Right ventricle myocardium superior (tissue), 1 donor: ENCODE data around the gene ZHX3. TPM values are rescaled to one million over a fixed set of nuclear protein-coding genes. Genes with fewer than 3 reads are reported as not detected.
A peak's percentile ranks its signal among the peaks of the same experiment; 100 is the strongest.
"Not testable (repeated sequence)": the region's sequence is repeated elsewhere in the genome, so short reads cannot be mapped to it uniquely, and the experiment has no call there.

Source experiments
- ATAC-seq: fragments of 200-7000 bp; cut with Tn5 transposase; one replicate; pipeline ENCODE4 v1.9.1; 2020; ENCODE audit warnings: mild to moderate bottlenecking; ENCODE audit not compliant: poor library complexity
- DNase-seq: peaks from one replicate; pipeline ENCODE4 v3.0.0-alpha.2; 2020
- intact Hi-C: fragments of 100-400 bp; cut with DNase I; formaldehyde crosslinking; loops from one replicate; pipeline ENCODE4 v1.11.2; 2022
- total RNA-seq: library from RNA; stranded (reverse); fragmentation: NEBNext Ultra II Directional; extraction: Animal tissue kit (Norgen Biotek cat#: 25700); gene quantifications from one replicate; pipeline ENCODE4 v1.2.1, GENCODE V29; 2021
- donor health status: DM: no; HTN: yes; CAD: no; lungs with severe emphysema.

The ZHX3 gene
- total RNA-seq, 1 donor from 2014 or later = 31.7 TPM

DNA sequence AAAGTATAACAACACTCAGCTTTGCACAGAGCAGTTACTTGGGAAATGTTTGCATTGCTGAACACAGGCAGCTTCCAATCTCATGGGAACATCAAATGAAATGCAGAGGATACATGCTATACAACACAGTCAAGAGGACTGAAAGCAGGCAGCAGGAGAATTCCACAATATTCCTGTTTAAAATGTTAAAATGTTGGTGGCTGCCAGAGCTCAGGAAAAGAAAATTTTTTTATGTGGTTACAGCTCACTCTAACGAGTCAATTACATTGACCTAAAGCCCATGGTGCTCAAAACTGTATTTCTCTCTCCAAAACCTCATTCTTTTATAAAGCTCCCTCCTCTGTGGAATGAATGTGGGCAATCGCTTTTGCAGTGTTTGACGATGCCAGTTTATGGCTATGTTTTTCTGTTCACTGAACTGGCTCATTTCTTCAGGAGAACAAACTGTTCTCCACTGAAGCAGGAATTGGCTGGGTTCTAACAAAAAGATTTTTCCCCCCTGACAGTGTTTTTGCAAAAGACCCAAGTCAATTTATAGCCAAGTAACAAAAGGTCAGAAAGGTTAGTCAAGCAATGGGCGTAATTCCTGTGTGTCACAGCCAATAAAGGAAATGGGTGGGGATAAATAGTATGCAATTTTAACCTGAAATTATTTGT is 69.0 kb downstream of the ZHX3 start:
- ATAC-seq = peak; percentile 75
- intact Hi-C loops = no loop called here
- DNase-seq = no peak

DNA sequence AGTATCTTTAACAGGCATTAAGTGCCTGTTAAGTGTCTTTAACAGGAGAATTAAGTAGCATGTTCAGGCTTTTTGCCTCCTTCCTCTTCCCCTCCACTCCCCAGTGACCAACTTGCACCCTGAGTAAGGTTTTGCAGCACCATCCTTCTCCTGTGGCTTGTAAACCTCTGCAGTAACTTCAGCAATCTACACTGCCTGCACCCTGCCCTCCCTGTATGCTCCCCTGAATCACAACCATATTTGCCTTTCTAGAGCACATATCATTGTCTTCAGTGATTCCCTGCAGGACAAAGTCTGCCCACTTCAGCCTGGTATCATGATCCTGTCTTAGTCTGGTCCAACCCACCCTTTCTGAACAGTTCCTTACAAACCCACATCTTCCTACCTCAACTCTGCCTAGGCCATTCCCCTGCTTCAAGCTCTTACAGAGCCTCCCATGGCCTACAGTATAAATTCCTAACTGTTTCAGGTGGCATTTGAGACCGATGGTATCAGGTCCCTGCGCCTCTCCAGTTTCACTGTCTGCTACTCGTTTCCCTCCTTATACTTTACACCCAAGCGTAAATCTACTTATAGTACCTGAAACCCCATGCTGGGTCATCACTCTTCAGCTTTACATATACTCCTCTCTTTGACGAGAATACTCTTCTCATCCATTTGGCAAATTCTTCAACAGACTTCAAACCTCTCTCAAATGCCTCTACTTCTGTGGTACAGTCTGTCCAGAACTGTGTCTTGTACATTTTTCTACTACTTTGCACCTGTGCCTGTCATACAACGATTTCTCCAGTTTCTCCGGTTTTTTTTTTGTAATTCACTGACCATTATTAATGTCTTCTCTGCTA is 69.8 kb downstream of the ZHX3 start:
- ATAC-seq (no peak), DNase-seq (no peak)
- intact Hi-C loops = no loop called here

DNA sequence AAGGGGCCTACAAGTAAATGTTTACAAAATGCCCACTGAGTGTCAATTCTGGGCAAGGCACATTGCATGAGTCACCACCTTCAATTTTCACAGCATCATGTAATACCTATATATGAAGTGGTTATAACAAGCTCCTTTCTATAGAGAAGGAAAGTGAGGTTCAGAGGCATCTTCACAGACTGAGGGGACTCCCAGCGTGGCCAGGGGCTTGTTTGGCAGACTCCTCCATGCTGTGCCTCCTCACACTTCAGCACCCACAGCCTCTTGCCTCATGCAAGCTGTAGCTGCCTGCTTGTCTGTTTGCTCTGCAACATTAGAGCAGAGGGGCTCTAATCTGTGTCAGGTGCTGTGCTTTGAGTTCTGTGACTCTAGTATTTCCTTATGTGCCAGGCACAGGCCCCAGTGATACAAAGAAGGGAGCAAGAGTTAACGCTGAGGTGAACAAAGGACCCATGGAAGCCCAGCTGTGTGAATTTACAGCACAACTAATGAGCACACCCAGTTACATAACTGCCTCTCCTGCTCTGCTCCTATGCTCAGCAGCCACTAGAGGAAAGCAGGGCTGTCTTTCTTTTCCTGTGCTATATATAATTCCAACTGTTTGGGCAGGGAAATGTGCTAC is 72.3 kb downstream of the ZHX3 start:
- DNase-seq (no peak), ATAC-seq (peak; percentile 69)
- intact Hi-C loops = no loop called here

DNA sequence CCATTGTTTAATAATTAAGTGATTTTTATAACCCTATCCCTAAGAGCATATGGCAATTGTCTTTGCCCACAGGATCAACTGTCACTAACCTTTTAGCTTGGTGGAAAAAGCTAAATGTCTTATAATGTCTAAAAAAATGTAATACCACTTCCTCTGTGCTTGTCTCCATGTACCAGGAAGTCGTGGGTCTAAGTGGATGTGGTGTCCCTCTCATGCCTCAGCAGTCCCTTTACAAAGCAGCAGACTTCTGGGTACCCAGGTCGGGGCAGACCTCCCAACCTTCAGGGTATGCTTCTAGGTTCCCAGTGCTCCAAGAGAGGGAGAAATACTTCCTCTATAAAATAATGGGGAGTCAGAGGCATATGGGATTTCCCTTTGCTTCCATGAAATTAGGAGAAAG is 74.7 kb downstream of the ZHX3 start:
- intact Hi-C loops = no loop called here
- ATAC-seq (no peak), DNase-seq (no peak)

DNA sequence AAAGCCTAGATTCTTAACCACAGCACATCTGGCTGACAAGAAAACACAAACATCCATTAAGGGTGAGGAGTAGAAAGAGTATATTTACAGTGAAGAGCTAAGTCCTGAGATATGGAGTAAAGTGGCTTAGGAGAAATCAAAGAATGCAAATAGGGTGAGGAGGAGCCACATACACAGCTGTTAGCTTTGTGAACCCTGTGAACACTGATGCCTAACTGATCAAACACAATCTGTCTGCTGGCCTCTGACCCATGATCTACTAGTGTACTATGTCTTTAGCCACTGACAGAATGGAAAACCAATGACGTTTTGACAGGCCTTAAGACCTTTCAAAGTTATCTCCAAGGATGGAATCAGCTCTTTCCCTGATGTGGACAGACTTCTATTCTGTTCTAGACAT is 75.2 kb downstream of the ZHX3 start:
- intact Hi-C loops = no loop called here
- ATAC-seq (no peak), DNase-seq (no peak)

DNA sequence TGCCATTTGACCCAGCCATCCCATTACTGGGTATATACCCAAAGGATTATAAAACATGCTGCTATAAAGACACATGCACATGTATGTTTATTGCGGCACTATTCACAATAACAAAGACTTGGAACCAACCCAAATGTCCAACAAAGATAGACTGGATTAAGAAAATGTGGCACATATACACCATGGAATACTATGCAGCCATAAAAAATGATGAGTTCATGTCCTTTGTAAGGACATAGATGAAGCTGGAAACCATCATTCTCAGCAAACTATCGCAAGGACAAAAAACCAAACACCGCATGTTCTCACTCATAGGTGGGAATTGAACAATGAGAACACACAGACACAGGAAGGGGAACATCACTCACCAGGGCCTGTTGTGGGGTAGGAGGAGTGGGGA is 80.3 kb downstream of the ZHX3 start:
- intact Hi-C loops, ATAC-seq, DNase-seq: not testable (repeated sequence)

DNA sequence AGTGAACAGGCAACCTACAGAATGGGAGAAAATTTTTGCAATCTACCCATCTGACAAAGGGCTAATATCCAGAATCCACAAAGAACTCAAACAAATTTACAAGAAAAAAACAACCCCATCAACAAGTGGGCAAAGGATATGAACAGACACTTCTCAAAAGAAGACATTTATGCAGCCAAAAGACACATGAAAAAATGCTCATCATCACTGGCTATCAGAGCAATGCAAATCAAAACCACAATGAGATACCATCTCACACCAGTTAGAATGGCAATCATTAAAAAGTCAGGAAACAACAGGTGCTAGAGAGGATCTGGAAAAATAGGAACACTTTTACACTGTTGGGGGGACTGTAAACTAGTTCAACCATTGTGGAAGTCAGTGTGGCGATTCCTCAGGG is 80.7 kb downstream of the ZHX3 start:
- DNase-seq, intact Hi-C loops, ATAC-seq: not testable (repeated sequence)

DNA sequence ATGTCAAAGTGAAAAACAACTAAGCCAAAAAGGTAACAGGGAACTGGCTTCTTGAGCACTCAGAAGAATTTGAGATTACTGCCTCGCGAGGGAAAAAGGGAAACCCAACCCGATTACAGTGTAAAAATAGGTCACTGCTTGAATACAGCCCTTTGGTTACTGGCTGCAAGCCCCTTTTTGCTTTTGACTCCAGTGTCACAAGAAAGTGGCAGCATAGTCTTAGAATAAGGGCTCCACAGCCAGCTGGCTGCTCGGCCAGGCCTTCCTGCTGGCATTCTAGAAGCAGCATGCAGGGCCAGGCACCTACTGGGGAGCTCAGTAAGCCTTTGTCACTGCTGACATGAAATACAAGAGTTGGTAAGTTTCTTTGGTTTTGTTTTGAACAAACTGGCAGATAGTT is 83.0 kb downstream of the ZHX3 start:
- DNase-seq (peak; percentile 66), ATAC-seq (peak; percentile 52)
- intact Hi-C loops = loop anchor here (5.0 kb wide), 1 partner anchor 103 kb away; no protein-coding TSS in a partner anchor

DNA sequence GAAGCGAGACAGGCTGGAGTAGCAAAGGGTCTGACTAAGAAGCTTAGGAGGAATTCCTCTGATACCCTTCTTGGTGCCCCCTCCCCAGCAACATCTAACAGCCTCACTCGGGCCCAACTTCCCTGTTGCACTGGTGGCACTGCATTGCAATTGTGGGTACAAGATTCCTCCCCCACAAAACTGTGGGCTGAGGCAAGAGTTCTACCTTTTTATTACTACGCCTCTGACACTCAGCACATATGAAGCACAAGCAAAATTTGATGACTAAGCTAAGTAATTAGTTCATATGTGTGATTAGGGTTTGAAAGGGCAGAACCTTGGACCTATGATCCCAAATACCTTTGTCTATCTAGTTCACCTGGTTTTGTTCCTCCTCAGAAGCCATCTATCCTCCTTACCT is 83.5 kb downstream of the ZHX3 start:
- intact Hi-C loops = loop anchor here (5.0 kb wide), 1 partner anchor 103 kb away; no protein-coding TSS in a partner anchor

DNA sequence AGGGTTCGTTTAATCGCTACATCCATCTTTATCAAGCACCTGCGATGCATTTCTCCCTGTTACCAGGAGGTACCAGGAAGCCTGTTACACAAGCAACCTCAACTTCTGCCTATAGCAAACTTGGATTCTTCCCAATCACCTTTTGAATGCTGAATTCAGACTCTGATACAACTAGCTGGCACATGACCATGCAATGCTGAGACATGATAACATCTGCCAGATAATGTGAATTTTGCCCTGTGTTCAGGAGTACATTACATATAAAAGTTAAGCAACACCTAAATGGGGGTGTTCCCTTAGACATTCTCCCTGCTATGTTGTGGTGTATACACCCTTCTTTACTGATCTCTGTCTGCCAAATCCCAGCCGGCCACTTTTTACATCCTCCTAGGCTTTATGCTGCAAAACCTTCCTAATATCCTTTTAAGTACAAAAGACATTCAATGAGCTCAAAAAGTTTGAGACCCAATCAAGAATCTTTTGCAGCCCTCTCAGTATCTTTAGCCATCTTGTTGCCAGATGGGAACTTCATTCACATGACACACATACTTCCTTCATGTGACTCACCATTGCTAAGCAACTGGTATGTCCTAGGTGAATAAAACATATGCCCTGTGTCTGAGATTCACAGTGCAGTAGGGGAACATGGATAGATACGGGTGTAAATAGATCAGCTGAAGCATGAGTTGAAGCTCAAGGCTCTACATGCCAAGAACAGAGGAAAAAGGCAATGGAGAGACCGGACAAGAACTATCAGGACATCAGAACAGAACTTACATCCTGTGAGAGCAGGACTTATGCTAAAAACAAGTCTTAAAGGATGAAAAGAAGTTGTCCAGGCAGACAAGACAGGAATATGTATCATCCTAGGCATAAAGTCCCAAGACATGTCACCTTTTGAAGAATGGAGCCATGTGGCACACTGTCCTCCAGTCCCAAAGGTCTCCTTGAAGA is 84.3 kb downstream of the ZHX3 start:
- ATAC-seq = peak; percentile 36
- intact Hi-C loops = loop anchor here (2.0 to 5.0 kb wide), 2 partner anchors 60 to 104 kb away; no protein-coding TSS in a partner anchor

More for the DNA sequence above, 83.5 kb downstream of the ZHX3 start:
- no peak for ATAC-seq
- no peak for DNase-seq

DNA sequence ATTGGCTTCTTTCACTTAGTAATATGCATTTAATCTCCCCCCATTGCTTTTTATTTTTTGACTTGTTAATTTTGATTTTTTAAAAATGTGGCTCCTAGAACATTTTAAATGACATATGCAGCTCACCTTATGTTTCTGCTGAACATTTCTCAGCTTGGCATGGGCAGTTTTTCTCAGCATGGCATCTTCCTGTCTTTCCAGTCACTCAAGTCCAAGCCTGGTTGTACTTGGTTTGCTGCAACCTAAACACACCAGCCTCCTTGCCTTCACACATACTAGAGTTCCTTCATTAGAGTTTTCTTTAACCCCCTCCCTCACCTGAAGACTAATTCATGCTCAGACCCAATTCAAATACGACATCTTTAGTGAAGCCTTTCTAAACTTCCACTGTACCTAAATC is 86.4 kb downstream of the ZHX3 start:
- intact Hi-C loops = loop anchor here (5.0 kb wide), 1 partner anchor 106 kb away; no protein-coding TSS in a partner anchor
- no peak for DNase-seq
- no peak for ATAC-seq

More for the DNA sequence above, 84.3 kb downstream of the ZHX3 start:
- DNase-seq = no peak

DNA sequence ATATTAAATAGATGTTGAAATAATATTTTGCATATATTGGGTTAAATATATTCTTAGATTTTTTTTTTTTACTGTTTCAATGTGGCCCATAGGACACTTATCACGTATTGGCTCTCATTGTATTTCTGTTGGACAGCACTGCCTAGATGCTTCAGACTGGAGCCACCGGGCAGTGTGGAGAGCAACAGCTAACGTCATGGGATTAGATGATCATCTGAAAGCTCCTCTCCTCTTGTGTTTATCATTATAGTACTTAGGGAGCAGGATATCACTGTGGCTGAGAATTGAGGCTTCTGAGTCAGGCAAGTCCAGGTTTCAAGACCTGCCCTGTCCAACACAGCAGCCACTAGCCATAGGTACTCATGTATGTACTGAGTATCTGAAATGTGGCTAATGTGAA is 87.4 kb downstream of the ZHX3 start:
- intact Hi-C loops = loop anchor here (5.0 kb wide), 1 partner anchor 107 kb away; no protein-coding TSS in a partner anchor
- no peak for ATAC-seq
- no peak for DNase-seq

DNA sequence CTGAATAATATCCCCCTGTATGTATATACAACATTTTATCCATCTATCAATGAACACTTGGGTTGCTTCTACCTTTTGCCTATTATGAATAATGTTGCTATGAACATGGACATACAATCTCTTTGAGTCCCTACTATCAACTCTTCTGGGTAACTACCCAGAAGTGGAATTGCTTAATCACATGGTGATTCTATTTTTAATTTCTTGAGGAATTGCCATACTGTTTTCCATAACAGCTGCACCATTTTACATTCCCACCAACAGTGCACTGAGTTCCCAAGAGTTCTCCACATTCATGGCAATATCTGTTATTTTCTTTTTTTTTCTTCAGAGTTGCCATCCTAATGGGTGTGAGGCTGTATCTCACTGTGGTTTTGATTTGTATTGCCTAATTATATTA is 88.3 kb downstream of the ZHX3 start:
- DNase-seq (no peak), ATAC-seq (peak; percentile 30)
- intact Hi-C loops = no loop called here

DNA sequence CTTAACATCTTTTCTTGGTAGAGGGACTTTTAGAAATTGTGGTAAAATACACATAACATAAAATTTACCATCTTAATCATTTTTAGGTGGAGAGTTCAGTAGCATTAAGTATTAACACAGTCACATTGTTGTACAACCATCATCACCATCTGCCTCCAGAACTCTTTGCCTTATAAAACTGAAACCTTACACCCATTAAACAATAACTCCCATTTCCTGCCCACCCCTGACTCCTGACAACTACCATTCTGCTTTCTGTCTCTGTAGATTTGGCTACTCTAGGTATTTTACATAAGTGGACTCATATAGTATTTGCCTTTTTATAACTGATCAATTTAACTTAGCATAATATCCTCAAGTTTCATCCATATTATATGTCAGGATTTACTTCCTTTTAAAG is 88.7 kb downstream of the ZHX3 start:
- intact Hi-C loops = no loop called here
- no peak for DNase-seq
- no peak for ATAC-seq

DNA sequence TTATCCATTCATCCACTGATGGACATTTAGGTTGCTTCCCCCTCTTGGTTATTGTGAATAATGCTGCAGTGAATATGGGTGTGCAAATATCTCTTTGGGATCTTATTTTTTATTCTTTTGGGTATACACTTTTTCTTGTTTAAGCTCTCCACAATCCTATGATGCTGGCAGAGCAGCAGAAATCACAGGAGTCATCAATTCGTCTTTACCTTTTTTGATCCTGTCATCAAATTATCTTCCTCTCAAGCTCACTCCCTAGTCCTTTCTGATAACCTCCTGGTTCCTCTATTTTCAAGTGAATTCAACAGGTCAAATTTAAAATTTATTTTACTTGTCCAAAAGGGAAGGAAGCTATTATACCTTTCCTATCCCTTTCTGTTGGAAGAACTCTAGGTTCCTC is 91.1 kb downstream of the ZHX3 start:
- no peak for ATAC-seq
- intact Hi-C loops = no loop called here
- DNase-seq = no peak

DNA sequence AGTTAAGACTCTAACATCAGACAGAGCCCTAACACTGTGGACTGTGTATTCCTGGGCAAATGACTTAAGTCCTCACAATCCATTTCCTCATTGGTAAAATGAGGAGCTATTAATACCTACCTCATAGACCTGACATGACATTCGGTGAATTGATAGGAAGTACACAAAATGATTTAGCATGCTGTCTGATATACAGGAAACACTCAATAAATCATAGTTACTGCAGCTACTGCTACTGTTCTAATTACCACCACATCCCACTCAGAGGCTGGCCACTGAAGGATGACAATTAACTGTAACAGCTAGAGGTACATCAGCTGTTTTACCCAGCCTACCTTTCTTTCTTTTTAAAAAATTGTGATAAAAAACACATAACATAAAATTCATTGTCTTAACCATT is 92.4 kb downstream of the ZHX3 start:
- DNase-seq (no peak), ATAC-seq (no peak)
- intact Hi-C loops = no loop called here

DNA sequence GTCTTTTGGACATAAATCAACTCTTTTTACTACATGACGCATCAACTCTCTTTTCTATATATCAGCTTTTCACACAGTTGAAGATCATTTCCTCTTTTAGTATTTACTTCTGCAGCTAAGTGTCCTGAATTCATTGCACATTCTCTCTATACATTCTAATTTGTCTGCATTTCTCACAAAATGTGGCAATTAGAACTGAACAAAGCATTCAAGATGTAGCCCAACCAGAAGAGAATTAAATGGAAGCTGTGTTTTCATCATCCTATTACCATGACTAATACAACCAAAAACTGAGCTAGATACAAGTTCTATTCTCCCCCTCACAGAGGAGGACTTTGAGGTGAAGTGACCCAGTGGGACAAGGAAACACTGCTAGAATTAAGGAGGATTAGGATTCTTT is 93.2 kb downstream of the ZHX3 start:
- DNase-seq (no peak), ATAC-seq (no peak)
- intact Hi-C loops = no loop called here

DNA sequence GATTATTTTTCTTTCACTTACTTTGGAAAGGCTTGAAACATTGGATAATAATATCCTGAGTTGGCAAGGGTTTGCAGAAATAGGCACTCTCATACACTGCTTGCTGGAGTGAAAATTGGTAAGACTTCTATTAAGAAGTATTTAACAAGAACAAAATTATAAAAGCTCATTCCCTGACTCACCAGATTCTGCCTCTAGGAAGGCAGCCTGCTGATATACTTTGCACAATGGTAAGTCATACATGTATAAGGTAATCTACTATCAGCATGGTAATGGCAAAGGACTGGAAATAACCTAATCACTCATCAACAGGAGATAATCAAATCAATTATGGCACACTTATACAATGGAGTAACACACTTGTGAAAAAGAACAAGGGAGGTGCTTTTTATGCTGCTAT is 94.4 kb downstream of the ZHX3 start:
- intact Hi-C loops = no loop called here
- peak; percentile 38 for ATAC-seq
- no peak for DNase-seq
